ENCODE data around the gene LRRC4C.

Gene LRRC4C

DNA sequence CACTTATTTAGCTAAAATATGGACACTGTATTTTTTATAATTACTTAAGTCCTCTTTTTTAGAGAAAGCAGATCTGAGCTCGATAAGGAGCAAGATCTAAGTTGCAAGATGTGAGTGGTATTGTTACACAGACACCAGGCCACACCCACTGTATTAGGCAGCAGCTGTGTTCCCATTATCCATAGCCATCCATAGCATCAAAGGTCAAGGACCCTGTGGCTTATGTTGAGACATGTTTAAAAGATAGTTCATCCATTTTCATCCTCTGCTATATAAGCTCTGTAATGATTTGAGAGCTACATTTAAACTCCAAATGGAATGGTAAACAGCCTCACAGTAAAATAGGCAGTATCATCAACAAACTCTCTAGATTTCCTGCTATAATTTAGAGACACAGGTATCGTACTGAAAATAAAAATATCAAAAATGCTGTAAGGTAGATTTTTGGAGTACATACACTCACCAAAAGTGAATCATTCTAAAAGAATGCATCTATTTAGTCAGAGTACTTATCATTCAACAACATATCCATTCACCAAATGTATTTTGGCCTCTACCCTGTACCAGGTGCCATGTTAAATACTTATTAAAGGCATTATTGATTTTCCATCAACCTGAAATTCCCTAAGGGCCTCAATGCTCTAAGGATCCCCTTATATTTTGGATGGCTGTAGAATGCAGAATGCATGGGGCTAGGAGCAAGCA is 574.0 kb downstream of the LRRC4C start:
- TF ChIP-seq CTCF (IDR thresholded peaks at IDR 0.05), result no peak

GRCh38 chr11:40882301-40882700 is 577.2 kb downstream of the LRRC4C start:
- no peak for TF ChIP-seq CTCF (IDR thresholded peaks at IDR 0.05)

GRCh38 chr11:40879911-40880310 is 579.5 kb downstream of the LRRC4C start:
- TF ChIP-seq CTCF (IDR thresholded peaks at IDR 0.05), result no peak

- TF ChIP-seq CTCF (IDR thresholded peaks at IDR 0.05), result no peak
These were observed 581.5 kb downstream of the LRRC4C start for GRCh38 chr11:40877981-40878380.

GRCh38 chr11:40877256-40877655 is 582.2 kb downstream of the LRRC4C start:
- TF ChIP-seq CTCF (IDR thresholded peaks at IDR 0.05), result no peak

- no peak for TF ChIP-seq CTCF (IDR thresholded peaks at IDR 0.05)
These were observed 591.3 kb downstream of the LRRC4C start for GRCh38 chr11:40867991-40868632.

DNA sequence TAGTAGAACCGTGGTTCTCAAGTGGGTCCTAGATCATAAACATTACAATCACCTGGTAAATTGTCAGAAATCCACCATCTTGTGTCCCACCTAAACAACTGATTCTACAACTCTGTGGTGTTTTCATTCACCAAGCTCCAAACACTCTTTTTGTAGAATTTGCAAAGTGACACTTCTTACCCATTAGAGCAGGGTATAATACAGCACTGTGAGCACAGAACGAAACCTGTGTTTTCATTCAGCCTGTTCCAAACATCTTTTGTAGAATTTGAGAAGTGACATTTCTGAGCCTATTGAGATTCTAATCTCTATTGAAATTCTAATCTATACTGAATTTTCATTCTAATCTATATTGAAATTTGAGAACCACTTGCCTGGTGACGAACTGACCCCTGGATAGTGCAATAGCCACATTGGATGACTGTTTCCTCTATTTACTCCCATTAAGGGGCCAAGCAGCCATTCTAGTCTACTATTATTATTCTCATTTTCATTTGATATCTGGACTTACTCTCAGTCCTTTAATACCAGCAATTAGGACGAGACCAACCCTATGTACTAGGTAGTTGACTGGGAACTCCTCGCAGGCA is 616.6 kb downstream of the LRRC4C start:
- TF ChIP-seq CTCF (IDR thresholded peaks at IDR 0.05), result no peak
